Suppressor macrophage treated with lipopolysaccharide for 1 hour (primary cell): Measurements from ENCODE around the gene GSTM2.
"Not testable (repeated sequence)": the region's sequence is repeated elsewhere in the genome, so short reads cannot be mapped to it uniquely, and the experiment has no call there.

ENCODE experiments used
- DNase-seq, 3 donors: peaks; one replicate each; pipeline ENCODE4 v3.0.0-alpha.2; 2020 to 2022

The GSTM2 gene

DNA sequence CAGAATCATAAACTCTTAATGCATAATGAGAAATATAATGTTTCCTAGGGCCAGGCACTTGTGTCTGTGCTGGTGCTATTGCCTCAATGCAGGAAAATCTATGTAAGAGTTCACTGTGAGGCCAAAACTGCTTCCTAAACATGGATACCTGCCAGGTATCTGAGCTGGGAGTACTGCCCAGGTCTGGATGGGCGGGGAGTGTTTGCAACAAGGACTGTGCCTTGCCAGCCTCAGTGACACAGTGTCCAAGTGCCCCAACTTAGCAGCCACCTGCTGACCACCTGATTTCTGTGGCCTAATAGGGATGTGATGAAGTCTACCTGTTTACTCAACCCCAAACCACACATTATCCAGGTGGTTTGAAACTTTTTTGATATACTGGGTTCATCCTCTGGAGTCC, 17.5 kb downstream of the GSTM2 start:
- DNase-seq = not testable (repeated sequence)

GRCh38 chr1:109685890-109686289, 18.0 kb downstream of the GSTM2 start:
- not testable (repeated sequence) for DNase-seq

DNA sequence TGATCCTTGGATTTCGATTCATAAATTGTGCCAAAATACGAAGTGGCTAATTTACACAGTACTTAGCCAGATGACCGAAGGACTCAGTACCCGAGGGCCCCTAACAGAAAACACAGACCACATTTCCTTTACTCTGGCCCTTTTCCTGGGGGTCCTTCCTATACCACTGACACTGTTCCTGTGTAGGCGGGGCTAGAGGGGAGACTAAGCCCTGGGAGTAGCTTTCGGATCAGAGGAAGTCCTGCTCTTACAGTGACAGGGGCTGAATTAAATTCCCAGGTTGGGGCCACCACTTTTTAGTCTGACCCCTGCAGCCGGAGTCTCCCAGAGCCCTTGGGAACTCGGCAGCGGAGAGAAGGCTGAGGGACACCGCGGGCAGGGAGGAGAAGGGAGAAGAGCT, 19.3 kb downstream of the GSTM2 start:
- DNase-seq = not testable (repeated sequence)

DNA sequence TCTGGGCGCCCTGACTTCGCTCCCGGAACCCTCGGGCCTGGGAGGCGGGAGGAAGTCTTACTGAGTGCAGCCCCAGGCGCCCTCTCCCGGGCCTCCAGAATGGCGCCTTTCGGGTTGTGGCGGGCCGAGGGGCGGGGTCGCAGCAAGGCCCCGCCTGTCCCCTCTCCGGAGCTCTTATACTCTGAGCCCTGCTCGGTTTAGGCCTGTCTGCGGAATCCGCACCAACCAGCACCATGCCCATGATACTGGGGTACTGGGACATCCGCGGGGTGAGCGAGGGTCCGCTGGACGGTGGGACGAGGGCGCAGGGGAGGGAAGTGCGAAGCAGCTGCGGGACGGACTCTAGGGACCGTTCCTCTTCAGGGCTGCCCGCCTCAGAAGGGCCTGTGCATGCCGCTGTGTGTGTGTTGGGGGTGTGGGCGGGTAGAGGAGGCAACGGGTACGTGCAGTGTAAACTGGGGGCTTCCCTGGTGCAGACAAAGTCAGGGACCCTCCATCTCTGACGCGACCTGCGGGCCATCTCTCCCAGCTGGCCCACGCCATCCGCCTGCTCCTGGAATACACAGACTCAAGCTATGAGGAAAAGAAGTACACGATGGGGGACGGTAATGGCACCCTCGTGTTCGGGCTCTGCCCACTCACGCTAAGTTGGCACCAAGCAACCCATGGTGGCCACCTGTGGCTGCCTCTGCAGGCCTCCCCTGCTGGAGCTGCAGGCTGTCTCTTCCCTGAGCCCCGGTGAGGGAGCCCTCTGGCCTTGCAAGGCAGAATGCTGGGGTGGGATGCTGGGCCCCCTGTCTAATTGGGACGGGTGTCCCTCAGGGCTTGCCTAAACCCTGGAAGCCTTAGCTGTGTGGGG, 20.0 kb downstream of the GSTM2 start, which contains the start of gene GSTM1:
Gene GSTM1, plus strand, starts transcription at position 177 of the 859 bp plus-strand sequence. Its CDS starts 57 bp downstream, at position 234.
- peak; percentile 72 to 94 (median 88) for DNase-seq

DNA sequence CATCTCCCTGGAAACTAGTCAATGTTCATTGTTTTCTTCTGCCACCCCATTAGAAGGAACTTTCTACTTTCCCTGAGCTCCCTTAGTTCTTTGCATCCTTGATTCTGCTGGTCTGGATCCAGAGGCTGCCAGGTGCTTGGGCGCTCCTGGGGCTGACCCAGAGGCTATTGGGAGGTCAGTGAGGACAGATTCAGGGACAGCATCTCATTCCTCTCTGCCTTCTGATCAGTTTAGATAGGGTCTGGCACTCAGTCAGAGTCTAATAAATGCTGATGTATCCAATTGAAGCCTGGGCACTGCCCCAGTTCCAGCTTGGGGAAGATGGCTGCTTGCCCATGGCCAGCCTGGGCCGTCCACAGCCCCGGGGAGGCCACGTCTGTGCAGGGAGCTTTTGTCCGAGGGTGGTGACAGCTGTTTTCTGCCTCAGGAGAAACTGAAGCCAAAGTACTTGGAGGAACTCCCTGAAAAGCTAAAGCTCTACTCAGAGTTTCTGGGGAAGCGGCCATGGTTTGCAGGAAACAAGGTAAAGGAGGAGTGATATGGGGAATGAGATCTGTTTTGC, 22.1 kb downstream of the GSTM2 start:
- DNase-seq = no peak

DNA sequence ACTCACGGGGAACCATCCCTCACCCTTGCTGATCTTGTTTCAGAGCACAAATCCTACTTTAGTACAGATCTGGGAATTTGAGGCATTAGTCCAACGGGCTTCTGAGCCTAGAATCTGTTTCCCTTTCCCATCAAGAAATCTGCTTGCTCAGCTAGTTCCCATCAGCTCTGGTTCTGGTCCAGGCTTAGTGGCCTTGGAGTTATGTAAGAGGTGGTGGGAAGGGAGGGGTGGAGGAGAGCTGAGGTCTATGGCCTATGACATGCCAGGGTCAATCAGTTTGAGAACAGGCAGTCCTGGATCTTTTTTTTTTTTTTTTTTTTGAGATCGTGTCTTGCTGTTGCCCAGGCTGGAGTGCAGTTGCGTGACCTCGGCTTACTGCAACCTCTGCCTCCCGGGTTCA, 23.9 kb downstream of the GSTM2 start:
- DNase-seq = peak in 1 of 3 donors; percentile 17

DNA sequence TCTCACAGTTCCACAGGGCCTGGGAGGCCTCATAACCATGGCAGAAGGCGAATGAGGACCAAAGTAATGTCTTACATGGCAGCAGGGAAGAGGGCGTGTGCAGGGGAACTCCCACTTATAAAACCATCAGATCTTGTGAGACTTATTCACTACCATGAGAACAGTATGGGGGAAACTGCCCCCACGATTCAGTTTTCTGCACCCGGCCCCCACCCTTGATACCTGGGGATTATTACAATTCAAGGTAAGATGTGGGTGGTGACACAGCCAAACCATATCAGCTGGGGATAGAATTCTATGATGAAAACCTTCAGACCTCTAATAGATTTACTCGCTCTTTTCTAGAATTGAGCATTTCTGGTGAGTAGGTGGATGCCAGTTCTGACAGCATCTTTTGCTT, 26.5 kb downstream of the GSTM2 start:
- DNase-seq = not testable (repeated sequence)

DNA sequence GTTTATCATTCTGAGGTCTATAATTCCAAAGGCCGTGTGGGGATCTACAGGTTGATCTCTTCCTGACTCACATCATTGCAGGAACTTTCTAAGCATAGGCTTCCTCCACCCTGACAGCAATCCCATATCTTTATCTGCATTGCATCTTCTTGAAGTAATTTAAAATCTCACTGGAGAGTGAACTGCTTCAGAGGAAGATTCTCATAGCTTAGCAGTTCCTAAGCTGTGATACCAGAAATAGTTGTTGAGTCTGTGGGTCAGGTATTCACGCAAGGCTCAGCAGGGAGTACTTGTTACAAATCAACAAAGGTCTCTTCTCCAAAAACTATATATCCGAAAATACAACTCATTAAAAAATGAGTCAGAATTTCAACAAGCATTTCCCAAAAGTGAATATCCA, 27.3 kb downstream of the GSTM2 start:
- not testable (repeated sequence) for DNase-seq

- DNase-seq = no peak
Observed at GRCh38 chr1:109697066-109697465, 29.2 kb downstream of the GSTM2 start.

DNA sequence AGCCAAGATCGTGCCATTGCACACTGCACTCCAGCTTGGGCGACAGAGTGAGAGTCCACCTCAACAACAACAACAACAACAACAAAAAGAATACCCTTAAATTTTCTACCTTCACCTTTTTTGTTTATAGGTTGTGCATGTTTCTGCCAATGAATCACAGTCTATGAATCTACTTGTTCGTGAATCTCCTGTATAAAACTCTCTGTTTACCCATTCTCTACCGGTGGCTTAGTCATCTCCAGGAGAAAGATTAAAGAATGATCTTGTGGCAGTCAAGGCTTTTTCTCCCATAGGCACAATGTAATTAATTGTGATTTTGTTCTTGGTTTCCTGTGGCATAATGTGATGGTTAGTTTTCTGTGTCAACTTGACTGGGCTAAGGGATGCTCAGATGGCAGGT, 30.0 kb downstream of the GSTM2 start:
- DNase-seq = not testable (repeated sequence)

DNA sequence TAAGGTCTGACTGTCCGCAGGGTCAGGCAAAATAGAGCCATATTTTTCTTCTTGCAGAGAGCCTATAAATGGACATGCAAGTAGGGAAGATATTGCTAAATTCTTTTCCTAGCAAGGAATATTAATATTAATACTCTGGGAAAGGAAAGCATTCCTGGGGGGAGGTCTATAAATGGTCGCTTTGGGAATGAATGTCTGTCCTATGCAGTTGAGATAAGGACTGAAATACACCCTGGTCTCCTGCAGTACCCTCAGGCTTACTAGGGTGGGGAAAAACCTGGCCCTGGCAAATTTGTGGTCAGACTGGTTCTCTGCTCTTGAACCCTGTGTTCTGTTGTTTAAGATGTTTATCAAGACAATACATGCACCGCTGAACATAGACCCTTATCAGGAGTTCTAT, 35.1 kb downstream of the GSTM2 start:
- not testable (repeated sequence) for DNase-seq

DNA sequence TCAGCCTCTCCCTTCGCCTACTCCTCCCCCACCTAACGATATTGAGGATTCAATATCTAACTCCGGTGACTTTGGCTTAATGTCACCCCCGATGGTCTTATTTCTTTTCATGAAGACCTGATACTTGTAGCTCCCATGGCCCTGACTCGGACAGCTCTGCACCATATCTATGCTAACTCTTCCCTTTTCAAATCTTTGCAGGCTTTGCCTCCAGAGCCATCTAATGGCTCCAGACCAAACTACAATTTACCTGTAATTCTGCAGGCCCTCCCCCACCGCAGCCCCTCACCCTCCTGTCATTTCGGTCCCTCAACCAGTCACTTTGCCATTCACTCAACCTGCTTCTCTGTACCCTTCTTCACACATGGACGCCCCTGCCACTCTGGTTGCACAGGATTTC, 36.3 kb downstream of the GSTM2 start:
- no peak for DNase-seq

DNA sequence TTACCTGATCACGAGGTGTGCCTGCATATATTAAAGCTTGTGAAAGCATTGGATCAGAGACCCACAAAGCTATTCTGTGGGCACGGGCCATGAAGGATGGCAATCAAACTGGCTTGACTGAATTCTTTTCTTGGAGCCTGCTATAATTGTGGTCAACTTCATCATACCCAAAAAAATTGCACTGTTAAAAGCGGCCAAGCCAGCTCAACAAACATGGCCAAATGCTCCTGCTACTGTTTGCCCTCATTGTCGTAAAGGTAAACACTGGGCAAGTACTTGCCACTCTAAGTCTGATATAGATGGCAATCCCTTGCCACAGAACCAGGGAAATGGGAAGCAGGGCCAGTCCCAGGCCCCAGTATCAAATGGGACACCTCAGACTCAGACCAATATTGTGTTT, 37.6 kb downstream of the GSTM2 start:
- DNase-seq = no peak

DNA sequence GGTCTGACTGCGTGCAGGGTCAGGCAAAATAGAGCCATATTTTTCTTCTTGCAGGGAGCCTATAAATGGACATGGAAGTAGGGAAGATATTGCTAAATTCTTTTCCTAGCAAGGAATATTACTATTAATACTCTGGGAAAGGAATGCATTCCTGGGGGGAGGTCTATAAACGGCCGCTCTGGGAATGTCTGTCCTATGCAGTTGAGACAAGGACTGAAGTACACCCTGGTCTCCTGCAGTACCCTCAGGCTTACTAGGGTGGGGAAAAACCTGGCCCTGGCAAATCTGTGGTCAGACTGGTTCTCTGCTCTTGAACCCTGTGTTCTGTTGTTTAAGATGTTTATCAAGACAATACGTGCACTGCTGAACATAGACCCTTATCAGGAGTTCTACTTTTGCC, 41.1 kb downstream of the GSTM2 start:
- not testable (repeated sequence) for DNase-seq

GRCh38 chr1:109709822-109710221, 42.0 kb downstream of the GSTM2 start:
- not testable (repeated sequence) for DNase-seq

DNA sequence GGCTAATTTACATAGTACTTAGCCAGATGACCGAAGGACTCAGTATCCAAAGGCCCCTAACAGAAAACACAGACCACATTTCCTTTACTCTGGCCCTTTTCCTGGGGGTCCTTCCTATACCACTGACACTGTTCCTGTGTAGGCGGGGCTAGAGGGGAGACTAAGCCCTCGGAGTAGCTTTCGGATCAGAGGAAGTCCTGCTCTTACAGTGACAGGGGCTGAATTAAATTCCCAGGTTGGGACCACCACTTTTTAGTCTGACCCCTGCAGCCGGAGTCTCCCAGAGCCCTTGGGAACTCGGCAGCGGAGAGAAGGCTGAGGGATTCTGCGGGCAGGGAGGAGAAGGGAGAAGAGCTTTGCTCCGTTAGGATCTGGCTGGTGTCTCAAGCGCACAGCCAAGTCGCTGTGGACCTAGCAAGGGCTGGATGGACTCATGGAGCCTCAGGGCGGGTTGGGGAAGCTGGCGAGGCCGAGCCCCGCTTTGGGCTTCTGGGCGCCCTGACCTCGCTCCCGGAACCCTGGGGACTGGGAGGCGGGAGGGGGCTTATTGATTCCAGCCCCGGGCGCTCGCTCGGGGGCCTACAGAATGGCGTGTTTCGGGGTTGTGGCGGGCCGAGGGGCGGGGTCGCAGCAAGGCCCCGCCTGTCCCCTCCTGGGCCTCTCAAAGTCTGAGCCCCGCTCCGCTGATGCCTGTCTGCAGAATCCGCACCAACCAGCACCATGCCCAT, 43.9 kb downstream of the GSTM2 start, which contains the start of gene GSTM5:
Gene GSTM5, plus strand, starts transcription at position 659 of the 728 bp plus-strand sequence. Its CDS starts 62 bp downstream, at position 721.
- DNase-seq = not testable (repeated sequence)

GRCh38 chr1:109712321-109712864, 44.5 kb downstream of the GSTM2 start:
- DNase-seq = no peak

DNA sequence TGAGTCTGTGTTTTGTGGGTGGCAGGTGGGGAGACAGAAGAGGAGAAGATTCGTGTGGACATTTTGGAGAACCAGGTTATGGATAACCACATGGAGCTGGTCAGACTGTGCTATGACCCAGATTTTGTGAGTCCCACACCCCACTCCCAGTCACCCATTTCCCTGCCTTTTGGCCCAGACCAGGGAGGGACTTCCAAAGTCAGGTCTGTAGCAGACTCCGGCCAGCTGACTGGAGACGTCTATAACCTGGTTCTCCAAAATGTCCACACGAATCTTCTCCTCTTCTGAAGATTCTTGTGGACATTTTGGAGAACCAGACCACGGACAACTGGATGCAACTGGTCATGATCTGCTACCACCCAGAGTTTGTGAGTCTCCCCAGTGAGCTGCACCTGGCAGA, 45.8 kb downstream of the GSTM2 start:
- no peak for DNase-seq

GRCh38 chr1:109714661-109715372, 47.0 kb downstream of the GSTM2 start:
- DNase-seq = no peak

GRCh38 chr1:109716121-109716520, 48.3 kb downstream of the GSTM2 start:
- DNase-seq = no peak

GRCh38 chr1:109716570-109717090, 48.8 kb downstream of the GSTM2 start:
- no peak for DNase-seq

DNA sequence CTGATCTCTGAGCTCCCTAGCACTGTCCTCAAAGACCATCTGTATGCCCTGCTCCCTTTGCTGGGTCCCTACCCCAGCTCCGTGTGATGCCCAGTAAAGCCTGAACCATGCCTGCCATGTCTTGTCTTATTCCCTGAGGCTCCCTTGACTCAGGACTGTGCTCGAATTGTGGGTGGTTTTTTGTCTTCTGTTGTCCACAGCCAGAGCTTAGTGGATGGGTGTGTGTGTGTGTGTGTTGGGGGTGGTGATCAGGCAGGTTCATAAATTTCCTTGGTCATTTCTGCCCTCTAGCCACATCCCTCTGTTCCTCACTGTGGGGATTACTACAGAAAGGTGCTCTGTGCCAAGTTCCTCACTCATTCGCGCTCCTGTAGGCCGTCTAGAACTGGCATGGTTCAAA, 49.9 kb downstream of the GSTM2 start:
- DNase-seq = no peak
